Left ventricle myocardium superior (tissue), 1 donor: ENCODE data around the gene CLTB. TPM values are rescaled to one million over a fixed set of nuclear protein-coding genes. Genes with fewer than 3 reads are reported as not detected.

ENCODE experiments used
- ATAC-seq: fragments of 200-7000 bp; cut with Tn5 transposase; one replicate; pipeline ENCODE4 v1.9.1; 2020; ENCODE audit warnings: mild to moderate bottlenecking, moderate library complexity
- DNase-seq: peaks from one replicate; pipeline ENCODE4 v3.0.0-alpha.2; 2020
- intact Hi-C: fragments of 100-400 bp; cut with micrococcal nuclease; formaldehyde crosslinking; loops from one replicate; pipeline ENCODE4 v1.11.0; 2022
- total RNA-seq: library from RNA; stranded (reverse); fragmentation: NEBNext Ultra II Directional; extraction: Animal tissue kit (Norgen Biotek cat#: 25700); gene quantifications from one replicate; pipeline ENCODE4 v1.2.1, GENCODE V29; 2021
- donor health status: DM: no; HTN: yes; CAD: no; lungs with severe emphysema.

Gene CLTB
- total RNA-seq, 1 donor from 2014 or later = 223 TPM

GRCh38 chr5:176407456-176408251 is 8.7 kb downstream of the CLTB start:
- intact Hi-C loops = no loop called here
- DNase-seq (peak; percentile 50), ATAC-seq (peak; percentile 69)

- no peak for ATAC-seq
- intact Hi-C loops = no loop called here
- DNase-seq = no peak
Observed at GRCh38 chr5:176406436-176407052, 9.8 kb downstream of the CLTB start.

GRCh38 chr5:176405656-176406435 is 10.5 kb downstream of the CLTB start:
- no peak for DNase-seq
- intact Hi-C loops = no loop called here
- ATAC-seq = no peak

- DNase-seq (no peak), ATAC-seq (peak; percentile 42)
- intact Hi-C loops = no loop called here
Observed at GRCh38 chr5:176401281-176402205, 14.8 kb downstream of the CLTB start.

- intact Hi-C loops = no loop called here
- ATAC-seq (peak; percentile 24), DNase-seq (peak; percentile 43)
Observed at GRCh38 chr5:176400382-176401156, 15.8 kb downstream of the CLTB start.

GRCh38 chr5:176397736-176398420 is 18.5 kb downstream of the CLTB start:
- DNase-seq (no peak), ATAC-seq (no peak)
- intact Hi-C loops = no loop called here

GRCh38 chr5:176396330-176396729 is 20.0 kb downstream of the CLTB start:
- DNase-seq (no peak), ATAC-seq (no peak)
- intact Hi-C loops = no loop called here

- intact Hi-C loops = no loop called here
- peak; percentile 84 for DNase-seq
- ATAC-seq = peak; percentile 92
Observed at GRCh38 chr5:176394881-176395675, 21.3 kb downstream of the CLTB start.

GRCh38 chr5:176394096-176394495 is 22.2 kb downstream of the CLTB start:
- DNase-seq (no peak), ATAC-seq (no peak)
- intact Hi-C loops = no loop called here

GRCh38 chr5:176392526-176392925 is 23.8 kb downstream of the CLTB start:
- intact Hi-C loops = no loop called here
- ATAC-seq (no peak), DNase-seq (no peak)

- ATAC-seq = no peak
- intact Hi-C loops = no loop called here
- no peak for DNase-seq
Observed at GRCh38 chr5:176391999-176392398, 24.3 kb downstream of the CLTB start.

- DNase-seq (no peak), ATAC-seq (no peak)
- intact Hi-C loops = no loop called here
Observed at GRCh38 chr5:176391479-176391878, 24.9 kb downstream of the CLTB start.

- intact Hi-C loops = no loop called here
- DNase-seq (no peak), ATAC-seq (peak; percentile 28)
Observed at GRCh38 chr5:176389135-176390123, 26.9 kb downstream of the CLTB start.

- intact Hi-C loops = no loop called here
- ATAC-seq = peak; percentile 95
- DNase-seq = peak; percentile 99
Observed at GRCh38 chr5:176388444-176389134, 27.8 kb downstream of the CLTB start, which contains the start of the genes HIGD2A and NOP16. TSS of gene HIGD2A (plus strand) at chr5:176388751. CDS start at chr5:176388820, 69 bp downstream. TSS of gene NOP16 (minus strand) at chr5:176388598. CDS start at chr5:176388539, 59 bp downstream.

- ATAC-seq (no peak), DNase-seq (no peak)
- intact Hi-C loops = no loop called here
Observed at GRCh38 chr5:176388003-176388443, 28.3 kb downstream of the CLTB start.
